H1 (cell line): Measurements from ENCODE around the gene NOTCH2. TPM values are rescaled to one million over a fixed set of nuclear protein-coding genes. Genes with fewer than 3 reads are reported as not detected.

ENCODE experiments used
- CTCF ChIA-PET: fragments of 300-600 bp; sonication (Branson Sonifier 250); formaldehyde crosslinking; loops from one replicate; lab custom pipeline; 2021; ENCODE audit not compliant: partially characterized antibody; lab: Charles Lee
- POLR2A ChIA-PET: fragments of 300-600 bp; sonication (Branson Sonifier 250); formaldehyde crosslinking; loops from one replicate; lab custom pipeline; 2021; ENCODE audit warnings: inconsistent platforms; ENCODE audit not compliant: partially characterized antibody; lab: Charles Lee
- DNase-seq, 2 experiments: peaks; one replicate each; pipeline versions ENCODE4 v3.0.0 to v3.0.0-alpha.2; 2010 to 2022; ENCODE audit warnings: low spot score in 2 of 2, low read depth in 1 of 2, mixed read lengths in 1 of 2
- FAIRE-seq: peaks from 2 replicates; lab custom pipeline; 2011; peaks lifted over from hg19 to GRCh38; lab: Jason Lieb, UNC
- H2AFZ ChIP-seq: 2 replicates; pipeline ENCODE4 v1.8.1; 2012; ENCODE audit warnings: low read length, inconsistent platforms
- H2AK5ac ChIP-seq: 2 replicates; pipeline ENCODE4 v1.6.1; 2013; ENCODE audit warnings: low read depth, low read length
- H2BK120ac ChIP-seq: replicated peaks from 2 replicates; pipeline ENCODE3; 2013; ENCODE audit warnings: low read depth, low read length, inconsistent platforms
- H2BK12ac ChIP-seq: 2 replicates; pipeline ENCODE4 v1.6.1; 2013; ENCODE audit warnings: low read depth, low read length
- H2BK15ac ChIP-seq: 2 replicates; pipeline ENCODE4 v1.6.1; 2013; ENCODE audit warnings: low read length
- H2BK20ac ChIP-seq: 2 replicates; pipeline ENCODE4 v1.6.1; 2013; ENCODE audit warnings: low read length
- H2BK5ac ChIP-seq: 2 replicates; pipeline ENCODE4 v1.6.1; 2013; ENCODE audit warnings: low read depth, low read length
- H3K14ac ChIP-seq: 2 replicates; pipeline ENCODE4 v1.6.1; 2013; ENCODE audit warnings: inconsistent platforms; ENCODE audit not compliant: insufficient read length
- H3K18ac ChIP-seq: 2 replicates; pipeline ENCODE4 v1.6.1; 2013; ENCODE audit warnings: low read length; ENCODE audit errors: extremely low read depth
- H3K23ac ChIP-seq: 2 replicates; pipeline ENCODE4 v1.6.1; 2013; ENCODE audit warnings: inconsistent platforms; ENCODE audit not compliant: insufficient read length
- H3K23me2 ChIP-seq: 2 replicates; pipeline ENCODE4 v1.6.1; 2013; ENCODE audit warnings: low read depth, low read length
- H3K27ac ChIP-seq: 2 replicates; pipeline ENCODE4 v1.6.1; 2011; ENCODE audit warnings: low read depth, low read length, inconsistent platforms
- H3K27me3 ChIP-seq, 4 experiments: replicated peaks in 1 of 4; 1 replicate in 1 of 4; 2 replicates in 3 of 4; pipeline versions ENCODE4 v1.6.1 to v1.8.1; 2011 to 2013; ENCODE audit warnings: low read length in 3 of 4, mild to moderate bottlenecking in 3 of 4, inconsistent platforms in 2 of 4, mixed read lengths in 2 of 4, moderate library complexity in 1 of 4; ENCODE audit not compliant: control insufficient read depth in 3 of 4, insufficient read depth in 3 of 4; ENCODE audit errors: extremely low read depth in 1 of 4
- H3K36me3 ChIP-seq, 4 experiments: 2 replicates each; pipeline versions ENCODE4 v1.6.1 to v1.8.1; 2011 to 2013; ENCODE audit warnings: mild to moderate bottlenecking in 4 of 4, low read length in 3 of 4, moderate library complexity in 2 of 4, control low read depth in 1 of 4, inconsistent platforms in 1 of 4; ENCODE audit not compliant: insufficient read depth in 4 of 4, control insufficient read depth in 2 of 4
- H3K4ac ChIP-seq: replicated peaks from 2 replicates; pipeline ENCODE3; 2013; ENCODE audit warnings: low read length, low read depth, mixed read lengths, inconsistent platforms; ENCODE audit not compliant: insufficient read length
- H3K4me1 ChIP-seq, 4 experiments: replicated peaks in 1 of 4; 1 replicate in 1 of 4; 2 replicates in 3 of 4; pipeline versions ENCODE4 v1.6.1 to v1.8.1; 2011 to 2013; ENCODE audit warnings: low read length in 3 of 4, inconsistent platforms in 2 of 4, mixed read lengths in 1 of 4; ENCODE audit not compliant: insufficient read depth in 4 of 4, control insufficient read depth in 3 of 4
- H3K4me2 ChIP-seq, 2 experiments: 2 replicates each; pipeline versions ENCODE4 v1.6.1 to v1.8.1; 2011 to 2013; ENCODE audit warnings: low read depth in 2 of 2, low read length in 2 of 2, control low read depth in 1 of 2, inconsistent platforms in 1 of 2, mild to moderate bottlenecking in 1 of 2; ENCODE audit not compliant: insufficient read depth in 1 of 2
- H3K4me3 ChIP-seq, 4 experiments: fragments of 200-600, 300-600 bp in 1 of 4; sonication (generic), shearing (Covaris generic), sonication (Bioruptor Twin) in 1 of 4; 2 replicates each; pipeline versions ENCODE4 v1.5.1 to v1.8.1; 2011 to 2016; ENCODE audit warnings: low read length in 4 of 4, low read depth in 3 of 4, control low read depth in 2 of 4, inconsistent platforms in 2 of 4, mild to moderate bottlenecking in 2 of 4, mixed read lengths in 1 of 4, moderate library complexity in 1 of 4; ENCODE audit not compliant: insufficient read depth in 2 of 4; ENCODE audit errors: extremely low read depth in 1 of 4
- H3K56ac ChIP-seq: replicated peaks from 2 replicates; pipeline ENCODE3; 2013; ENCODE audit warnings: low read depth, mild to moderate bottlenecking, mixed read lengths, low read length, inconsistent platforms; ENCODE audit not compliant: insufficient read length
- H3K79me1 ChIP-seq: 2 replicates; pipeline ENCODE4 v1.6.1; 2013; ENCODE audit warnings: low read depth, low read length, control low read depth
- H3K79me2 ChIP-seq, 2 experiments: 2 replicates each; pipeline versions ENCODE4 v1.6.1 to v1.8.1; 2012 to 2013; ENCODE audit warnings: low read length in 2 of 2, mild to moderate bottlenecking in 2 of 2, inconsistent platforms in 1 of 2; ENCODE audit not compliant: insufficient read depth in 2 of 2, control insufficient read depth in 1 of 2
- H3K9ac ChIP-seq, 4 experiments: replicated peaks in 1 of 4; 1 replicate in 1 of 4; 2 replicates in 3 of 4; pipeline versions ENCODE4 v1.6.1 to v1.8.1; 2011 to 2013; ENCODE audit warnings: low read depth in 3 of 4, low read length in 3 of 4, control low read depth in 2 of 4, mild to moderate bottlenecking in 2 of 4, moderate library complexity in 2 of 4, inconsistent platforms in 1 of 4; ENCODE audit errors: extremely low read depth in 1 of 4
- H3K9me3 ChIP-seq, 2 experiments: 2 replicates each; pipeline versions ENCODE4 v1.6.1 to v1.8.1; 2012 to 2013; ENCODE audit warnings: mild to moderate bottlenecking in 2 of 2, moderate library complexity in 2 of 2, control low read depth in 1 of 2, inconsistent platforms in 1 of 2, low read depth in 1 of 2, low read length in 1 of 2, mixed read lengths in 1 of 2; ENCODE audit not compliant: insufficient read depth in 2 of 2
- H4K20me1 ChIP-seq, 2 experiments: replicated peaks in 1 of 2; 2 replicates each; pipeline versions ENCODE3 to v1.8.1; 2011 to 2013; ENCODE audit warnings: inconsistent platforms in 2 of 2, low read length in 2 of 2, mild to moderate bottlenecking in 1 of 2; ENCODE audit not compliant: insufficient read depth in 2 of 2, control insufficient read depth in 1 of 2
- H4K5ac ChIP-seq: 2 replicates; pipeline ENCODE4 v1.6.1; 2013; ENCODE audit warnings: low read length, low read depth, mixed read lengths, inconsistent platforms; ENCODE audit not compliant: insufficient read length
- H4K8ac ChIP-seq: 2 replicates; pipeline ENCODE4 v1.8.0; 2013; ENCODE audit warnings: mild to moderate bottlenecking, moderate library complexity, low read length, inconsistent platforms; ENCODE audit not compliant: insufficient read depth; ENCODE audit errors: extremely low read depth
- H4K91ac ChIP-seq: replicated peaks from 2 replicates; pipeline ENCODE3; 2013; ENCODE audit warnings: low read length, mixed read lengths, inconsistent platforms; ENCODE audit not compliant: insufficient read length
- EP300 ChIP-seq, 2 experiments: IDR thresholded peaks; 1 replicate in 1 of 2; 2 replicates in 1 of 2; pipeline ENCODE4 v1.6.1; 2011 to 2012; ENCODE audit warnings: low read depth in 2 of 2, low read length in 2 of 2, mild to moderate bottlenecking in 2 of 2, borderline replicate concordance in 1 of 2, inconsistent platforms in 1 of 2, moderate library complexity in 1 of 2
- EZH2 ChIP-seq: fragments of 200-600 bp; sonication (generic); IDR thresholded peaks from 2 replicates; pipeline ENCODE4 v1.7.1; 2012; ENCODE audit warnings: low read depth, mild to moderate bottlenecking, moderate library complexity, low read length, inconsistent platforms; ENCODE audit not compliant: severe bottlenecking
- FOSL1 ChIP-seq: IDR thresholded peaks from 2 replicates; pipeline ENCODE4 v1.6.1; 2011; ENCODE audit warnings: mild to moderate bottlenecking, low read depth, low read length, moderate library complexity; ENCODE audit not compliant: insufficient read depth
- HDAC2 ChIP-seq, 2 experiments: fragments of 300-600 bp in 1 of 2; sonication (generic) in 1 of 2; IDR thresholded peaks; 2 replicates each; pipeline ENCODE4 v1.6.1; 2011 to 2012; ENCODE audit warnings: low read depth in 2 of 2, low read length in 2 of 2, mild to moderate bottlenecking in 2 of 2, moderate library complexity in 2 of 2, borderline replicate concordance in 1 of 2, inconsistent platforms in 1 of 2
- KDM4A ChIP-seq: IDR thresholded peaks from one replicate; pipeline ENCODE4 v1.7.1; 2012; ENCODE audit warnings: low read depth, mild to moderate bottlenecking, moderate library complexity, low read length, inconsistent platforms; ENCODE audit not compliant: severe bottlenecking
- POLR2AphosphoS5 ChIP-seq: IDR thresholded peaks from 2 replicates; pipeline ENCODE4 v1.6.1; 2011; ENCODE audit warnings: low read depth, low read length
- RBBP5 ChIP-seq: IDR thresholded peaks from 2 replicates; pipeline ENCODE4 v1.7.1; 2012; ENCODE audit warnings: low read depth, mild to moderate bottlenecking, inconsistent platforms, low read length, moderate library complexity, borderline replicate concordance
- RFX5 ChIP-seq: IDR thresholded peaks from 2 replicates; pipeline ENCODE4 v1.6.1; 2011; ENCODE audit warnings: low read depth, low read length, improper control_type of control experiment, borderline replicate concordance
- RNF2 ChIP-seq: fragments of 200-900, 300-1000 bp; sonication (generic); IDR thresholded peaks from 2 replicates; pipeline ENCODE4 v1.7.1; 2016; ENCODE audit warnings: borderline replicate concordance, low read depth, mild to moderate bottlenecking, antibody characterized with exemption, low read length; ENCODE audit not compliant: poor library complexity, severe bottlenecking; ENCODE audit errors: missing control alignments
- SUZ12 ChIP-seq: fragments of 200-600 bp; sonication (generic); IDR thresholded peaks from 2 replicates; pipeline ENCODE4 v1.6.1; 2012; ENCODE audit warnings: mild to moderate bottlenecking, inconsistent platforms, low read length, moderate library complexity, mixed read lengths
- TBP ChIP-seq: IDR thresholded peaks from 2 replicates; pipeline ENCODE4 v1.6.1; 2011; ENCODE audit warnings: low read depth, low read length, improper control_type of control experiment
- TEAD4 ChIP-seq: IDR thresholded peaks from 2 replicates; pipeline ENCODE4 v1.6.1; 2012; ENCODE audit warnings: low read depth, low read length, inconsistent platforms, mixed read lengths
- YY1 ChIP-seq: IDR thresholded peaks from 2 replicates; pipeline ENCODE4 v1.6.1; 2011; ENCODE audit warnings: low read depth, mild to moderate bottlenecking, low read length
- WGBS, 2 experiments: shearing (Covaris generic) in 1 of 2; methylation state at CpG; one replicate each; pipeline versions ENCODE4 v1.1.6 to v1.1.7; 2013 to 2015; ENCODE audit warnings: low lambda C conversion rate in 2 of 2, mixed read lengths in 2 of 2, inconsistent platforms in 1 of 2, low coverage in 1 of 2, missing lambda C conversion rate in 1 of 2; ENCODE audit not compliant: insufficient replicate concordance in 2 of 2, insufficient coverage in 1 of 2, insufficient read length in 1 of 2; ENCODE audit errors: extremely low coverage in 1 of 2, missing lambda C conversion rate in 1 of 2; 5-methylcytosine and 5-hydroxymethylcytosine counted together
- polyA plus RNA-seq, 7 experiments: library from polyadenylated mRNA; depleted of rRNA in 3 of 7; stranded (reverse) in 5 of 7; unstranded in 2 of 7; fragments of >200 nt in 5 of 7; fragments of 200-250 nt in 2 of 7; gene quantifications; 1 replicate in 5 of 7; 2 replicates in 1 of 7; 4 replicates in 1 of 7; pipeline versions ENCODE4 v1.2.1 to v1.2.3, GENCODE V29; 2011 to 2013; ENCODE audit warnings: missing spikeins in 2 of 7, mixed read lengths in 2 of 7
- total RNA-seq: library from RNA; stranded (reverse); fragmentation: NEBNext Ultra II Directional; extraction: Animal tissue kit (Norgen Biotek cat#: 25700); gene quantifications from 2 replicates; pipeline ENCODE4 v1.2.1, GENCODE V29; 2021

Gene NOTCH2
- total and polyA plus RNA-seq, 2 of the 8 experiments (the other 6 are each of a cell fraction or from before 2014, with no cell fraction given), result 17.7 to 63.0 TPM

DNA sequence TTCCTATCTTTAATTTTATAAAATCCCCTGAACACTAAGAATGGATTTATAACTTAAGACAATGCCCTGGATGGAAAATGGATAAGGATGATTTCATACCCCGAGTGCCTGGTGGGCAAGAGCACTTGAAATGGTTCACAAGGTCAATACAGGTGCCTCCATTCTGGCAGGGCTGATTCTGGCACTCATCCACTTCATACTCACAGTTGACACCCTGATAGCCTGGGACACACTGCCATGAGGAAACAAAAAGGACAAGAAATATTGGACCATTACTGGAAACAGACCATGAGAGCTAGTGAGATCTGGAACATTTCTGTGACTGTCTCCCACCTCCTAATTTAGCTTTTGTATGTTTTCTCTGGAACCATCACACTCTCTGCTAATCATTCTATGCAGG is 134.1 kb downstream of the NOTCH2 start:
- Histone ChIP-seq H3K4me3 (no peak overlapping the region), H2BK20ac (no peak overlapping the region), H3K56ac (no peak overlapping the region), H3K4me1 (peaks cover 0 to 3% (median 0%) of the 10 kb centered on the region in 4 experiments; a peak in 1 of 7 replicates), H2AK5ac (no peak overlapping the region), H2AFZ (no peak overlapping the region), H3K4ac (no peak overlapping the region), H3K23me2 (no peaks in the 10 kb centered on the region; the same call in 1 of the 2 replicates), H3K23ac (no peak overlapping the region), H3K9ac (no peak overlapping the region), H2BK15ac (no peak overlapping the region), H3K79me1 (no peaks in the 10 kb centered on the region; the same call in 1 of the 2 replicates), H3K36me3 (peaks cover 0 to 17% (median 6%) of the 10 kb centered on the region in 4 experiments; a peak in 5 of 8 replicates), H3K18ac (no peak overlapping the region), H3K4me2 (no peak overlapping the region), H3K27ac (no peak overlapping the region), H3K14ac (no peak overlapping the region), H2BK5ac (no peak overlapping the region), H3K9me3 (no peaks in the 10 kb centered on the region), H4K91ac (no peak overlapping the region), H2BK120ac (no peak overlapping the region), H3K79me2 (no peaks in the 10 kb centered on the region), H4K20me1 (peaks cover 0 to 4% of the 10 kb centered on the region in 2 experiments), H4K8ac (no peak overlapping the region), H4K5ac (no peak overlapping the region), H2BK12ac (no peak overlapping the region), H3K27me3 (no peaks in the 10 kb centered on the region)
- ChIA-PET CTCF (interaction anchor here (0.7 to 2.1 kb wide), 3 partner anchors 12 to 33 kb away, joined by 3 to 9 read pairs (median 8); no protein-coding TSS in a partner anchor), POLR2A (no interaction called here)
- DNase-seq, result no peak
- 94% methylated on average over 1 of the region's 1 CpG; no CpG with 5 or more reads in 1 of the 2 experiments for WGBS, 2 experiments
- FAIRE-seq, result no peak
- TF ChIP-seq EP300 (IDR thresholded peaks at IDR 0.05; ENCODE audit: borderline replicate concordance in 1 of 2, low read depth in 2 of 2, low read length in 2 of 2) (no peak), HDAC2 (IDR thresholded peaks at IDR 0.05; ENCODE audit: borderline replicate concordance in 1 of 2, low read depth in 2 of 2, low read length in 2 of 2) (no peak), RFX5 (no peak), SUZ12 (no peak), POLR2AphosphoS5 (no peak), RNF2 (no peak), TEAD4 (no peak), FOSL1 (no peak), YY1 (no peak), EZH2 (no peak), KDM4A (no peak), RBBP5 (no peak), TBP (no peak)
